Calu3 (cell line): Measurements from ENCODE around the gene SIL1. TPM values are rescaled to one million over a fixed set of nuclear protein-coding genes. Genes with fewer than 3 reads are reported as not detected.

Experiments used
- BruUV-seq: library from RNA; stranded (reverse); fragments of 400-500 nt; replicated peaks from 2 replicates; lab custom pipeline; 2021; lab: Mats Ljungman, UMichigan
- CTCF ChIA-PET: fragments of 300-600 bp; sonication (Branson Sonifier 250); formaldehyde crosslinking; loops from one replicate; lab custom pipeline; 2022; ENCODE audit warnings: antibody characterized with exemption; lab: Charles Lee
- DNase-seq: peaks from one replicate; pipeline ENCODE4 v3.0.0; 2022
- H3K27ac Mint-ChIP-seq: one replicate; pipeline ENCODE4 v1.8.0; 2022; ENCODE audit warnings: mixed read lengths; ENCODE audit not compliant: unreplicated experiment
- H3K27me3 Mint-ChIP-seq: one replicate; pipeline ENCODE4 v1.8.0; 2022; ENCODE audit warnings: mixed read lengths; ENCODE audit not compliant: unreplicated experiment
- H3K36me3 Mint-ChIP-seq: one replicate; pipeline ENCODE4 v1.8.0; 2022; ENCODE audit warnings: mild to moderate bottlenecking, moderate library complexity, mixed read lengths; ENCODE audit not compliant: insufficient read depth, unreplicated experiment
- H3K4me1 Mint-ChIP-seq: one replicate; pipeline ENCODE4 v1.8.0; 2022; ENCODE audit warnings: mild to moderate bottlenecking, low read depth, mixed read lengths; ENCODE audit not compliant: unreplicated experiment
- H3K4me3 Mint-ChIP-seq: one replicate; pipeline ENCODE4 v1.8.0; 2022; ENCODE audit warnings: mild to moderate bottlenecking, low read depth, moderate library complexity, mixed read lengths; ENCODE audit not compliant: unreplicated experiment
- H3K9me3 Mint-ChIP-seq: one replicate; pipeline ENCODE4 v1.8.0; 2022; ENCODE audit warnings: low read depth, mixed read lengths; ENCODE audit not compliant: unreplicated experiment
- CTCF ChIP-seq: fragments of 200-600 bp; IDR thresholded peaks from one replicate; pipeline ENCODE4 v1.8.0; 2022; ENCODE audit warnings: antibody characterized with exemption; ENCODE audit not compliant: unreplicated experiment
- intact Hi-C: fragments of 100-400 bp; cut with micrococcal nuclease; formaldehyde crosslinking; loops from one replicate; pipeline ENCODE4 v1.10.0; 2022; ENCODE audit not compliant: unreplicated experiment
- total RNA-seq: library from RNA; stranded (reverse); gene quantifications from 2 replicates; pipeline ENCODE4 v1.2.3, GENCODE V29; 2022

Gene SIL1
- total RNA-seq, 1 experiment from 2014 or later = 45.8 TPM

- intact Hi-C loops = no loop called here
- CTCF ChIA-PET = no interaction called here
- no TSS peak for BruUV-seq
- no peaks in the 10 kb centered on the region for H3K9me3 Mint-ChIP-seq
- no peak for TF ChIP-seq CTCF
- H3K4me1 Mint-ChIP-seq = peaks cover 21% of the 10 kb centered on the region
- H3K27me3 Mint-ChIP-seq = no peaks in the 10 kb centered on the region
- no peak overlapping the region for H3K4me3 Mint-ChIP-seq
- no peak for DNase-seq
- H3K27ac Mint-ChIP-seq = no peak overlapping the region
- H3K36me3 Mint-ChIP-seq = no peaks in the 10 kb centered on the region
Measured at GRCh38 chr5:138983984-138984383, 214.2 kb downstream of the SIL1 start.

GRCh38 chr5:138981586-138981985, 216.6 kb downstream of the SIL1 start:
- Mint-ChIP-seq H3K9me3 (no peaks in the 10 kb centered on the region), H3K36me3 (peaks cover 5% of the 10 kb centered on the region), H3K27ac (no peak overlapping the region), H3K27me3 (no peaks in the 10 kb centered on the region), H3K4me3 (no peak overlapping the region), H3K4me1 (peaks cover 21% of the 10 kb centered on the region)
- intact Hi-C loops = no loop called here
- no peak for DNase-seq
- no TSS peak for BruUV-seq
- CTCF ChIA-PET = no interaction called here
- TF ChIP-seq CTCF = no peak

GRCh38 chr5:138981131-138981530, 217.0 kb downstream of the SIL1 start:
- DNase-seq = no peak
- Mint-ChIP-seq H3K4me1 (peaks cover 16% of the 10 kb centered on the region), H3K27ac (no peak overlapping the region), H3K9me3 (no peaks in the 10 kb centered on the region), H3K27me3 (no peaks in the 10 kb centered on the region), H3K36me3 (peaks cover 5% of the 10 kb centered on the region), H3K4me3 (no peak overlapping the region)
- CTCF ChIA-PET = no interaction called here
- BruUV-seq = no TSS peak
- intact Hi-C loops = no loop called here
- TF ChIP-seq CTCF = no peak

GRCh38 chr5:138980441-138980840, 217.7 kb downstream of the SIL1 start:
- intact Hi-C loops = no loop called here
- BruUV-seq = no TSS peak
- no peak for TF ChIP-seq CTCF
- Mint-ChIP-seq H3K9me3 (no peaks in the 10 kb centered on the region), H3K36me3 (peaks cover 5% of the 10 kb centered on the region), H3K4me1 (peaks cover 9% of the 10 kb centered on the region), H3K4me3 (no peak overlapping the region), H3K27ac (no peak overlapping the region), H3K27me3 (no peaks in the 10 kb centered on the region)
- no peak for DNase-seq
- CTCF ChIA-PET = no interaction called here
